Cardiac muscle cell (in vitro differentiated cells and primary cell): Measurements from ENCODE around the gene LAMA3. TPM values are rescaled to one million over a fixed set of nuclear protein-coding genes. Genes with fewer than 3 reads are reported as not detected.

Experiments used
- DNase-seq, 2 donors: peaks; one replicate each; pipeline versions ENCODE4 v3.0.0 to v3.0.0-alpha.2; 2010 to 2017; ENCODE audit warnings: low read depth in 1 of 2, low spot score in 1 of 2
- H3K27ac ChIP-seq: fragments of 200-600 bp; sonication (generic); 2 replicates; pipeline ENCODE4 v1.5.1; 2016
- H3K27me3 ChIP-seq: fragments of 200-600 bp; sonication (generic); 2 replicates; pipeline ENCODE4 v1.6.0; 2016; ENCODE audit warnings: control low read depth
- H3K36me3 ChIP-seq: fragments of 200-600 bp; sonication (generic); 2 replicates; pipeline ENCODE4 v1.5.1; 2016; ENCODE audit warnings: control low read depth
- H3K4me1 ChIP-seq: fragments of 200-600 bp; sonication (generic); 2 replicates; pipeline ENCODE4 v1.8.1; 2017; ENCODE audit warnings: low read depth, mild to moderate bottlenecking, mixed run types
- H3K4me3 ChIP-seq: fragments of 200-600 bp; sonication (generic); 2 replicates; pipeline ENCODE4 v1.5.1; 2016; ENCODE audit warnings: mild to moderate bottlenecking
- H3K9me3 ChIP-seq: fragments of 200-600 bp; sonication (generic); 2 replicates; pipeline ENCODE4 v1.5.1; 2017; ENCODE audit warnings: low read depth, mild to moderate bottlenecking, control low read depth
- polyA plus RNA-seq: library from polyadenylated mRNA; unstranded; fragments of >200 nt; fragmentation: Nextera tagmentation; extraction: Ambion mirVana; gene quantifications from 2 replicates; pipeline ENCODE4 v1.2.1, GENCODE V29; 2016
- total RNA-seq: library from RNA; depleted of rRNA; stranded (reverse); fragments of >200 nt; gene quantifications from 2 replicates; pipeline ENCODE4 v1.2.3, GENCODE V29; 2016
- TF ChIP-seq, protein P1 (sequence below): IDR thresholded peaks from 2 replicates; pipeline ENCODE4 v1.5.1; 2012; ENCODE audit warnings: low read depth, mild to moderate bottlenecking, low read length

LAMA3 gene
- total and polyA plus RNA-seq, 2 experiments from 2014 or later, result 0.18 TPM; not detected in 1

DNA sequence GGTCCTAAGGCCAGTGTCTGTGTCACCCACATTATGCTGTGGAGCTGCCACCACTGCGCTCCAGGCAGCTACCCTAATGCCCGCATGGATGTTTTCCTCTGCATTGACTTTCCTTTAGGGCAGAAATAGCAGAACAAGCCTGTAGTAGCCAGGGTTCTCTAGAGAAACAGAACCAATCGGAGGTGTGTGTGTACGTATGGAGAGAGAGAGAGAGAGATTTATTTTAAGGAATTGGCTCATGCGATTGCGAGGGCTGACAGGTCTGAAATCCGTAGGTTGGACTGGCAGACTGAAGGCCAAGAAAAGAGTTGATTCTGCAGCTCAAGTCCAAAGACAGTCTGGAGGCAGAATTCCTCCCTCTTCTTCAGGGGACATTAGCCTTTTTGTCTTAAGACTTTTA, 110.3 kb downstream of the LAMA3 start:
- no peaks in the 10 kb centered on the region for H3K36me3 ChIP-seq
- H3K4me3 ChIP-seq, result no peak overlapping the region
- H3K27ac ChIP-seq, result no peak overlapping the region
- H3K27me3 ChIP-seq, result no peaks in the 10 kb centered on the region
- no peaks in the 10 kb centered on the region for H3K4me1 ChIP-seq
- TF ChIP-seq, protein P1, sequence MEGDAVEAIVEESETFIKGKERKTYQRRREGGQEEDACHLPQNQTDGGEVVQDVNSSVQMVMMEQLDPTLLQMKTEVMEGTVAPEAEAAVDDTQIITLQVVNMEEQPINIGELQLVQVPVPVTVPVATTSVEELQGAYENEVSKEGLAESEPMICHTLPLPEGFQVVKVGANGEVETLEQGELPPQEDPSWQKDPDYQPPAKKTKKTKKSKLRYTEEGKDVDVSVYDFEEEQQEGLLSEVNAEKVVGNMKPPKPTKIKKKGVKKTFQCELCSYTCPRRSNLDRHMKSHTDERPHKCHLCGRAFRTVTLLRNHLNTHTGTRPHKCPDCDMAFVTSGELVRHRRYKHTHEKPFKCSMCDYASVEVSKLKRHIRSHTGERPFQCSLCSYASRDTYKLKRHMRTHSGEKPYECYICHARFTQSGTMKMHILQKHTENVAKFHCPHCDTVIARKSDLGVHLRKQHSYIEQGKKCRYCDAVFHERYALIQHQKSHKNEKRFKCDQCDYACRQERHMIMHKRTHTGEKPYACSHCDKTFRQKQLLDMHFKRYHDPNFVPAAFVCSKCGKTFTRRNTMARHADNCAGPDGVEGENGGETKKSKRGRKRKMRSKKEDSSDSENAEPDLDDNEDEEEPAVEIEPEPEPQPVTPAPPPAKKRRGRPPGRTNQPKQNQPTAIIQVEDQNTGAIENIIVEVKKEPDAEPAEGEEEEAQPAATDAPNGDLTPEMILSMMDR, result no peak
- H3K9me3 ChIP-seq, result no peaks in the 10 kb centered on the region
- DNase-seq, result no peak

DNA sequence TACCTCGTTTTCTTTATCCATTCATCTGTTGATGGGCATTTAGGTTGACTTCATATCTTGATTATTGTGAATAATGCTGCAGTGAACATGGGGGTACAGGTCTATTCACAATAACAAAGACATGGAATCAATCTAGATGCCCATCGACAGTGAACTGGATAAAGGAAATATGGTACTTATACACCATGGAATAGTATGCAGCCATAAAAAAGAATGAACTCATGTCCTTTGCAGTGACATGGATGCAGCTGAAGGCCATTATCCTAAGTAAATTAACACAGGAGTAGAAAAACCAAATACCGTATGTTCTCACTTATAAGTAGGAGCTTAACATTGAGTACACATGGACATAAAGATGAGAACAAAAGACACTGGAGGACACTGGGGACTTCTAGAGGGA, 111.6 kb downstream of the LAMA3 start:
- H3K36me3 ChIP-seq, result no peaks in the 10 kb centered on the region
- no peaks in the 10 kb centered on the region for H3K9me3 ChIP-seq
- no peaks in the 10 kb centered on the region for H3K27me3 ChIP-seq
- DNase-seq, result no peak
- TF ChIP-seq, protein P1, result no peak
- no peak overlapping the region for H3K4me3 ChIP-seq
- H3K27ac ChIP-seq, result no peak overlapping the region
- no peaks in the 10 kb centered on the region for H3K4me1 ChIP-seq

DNA sequence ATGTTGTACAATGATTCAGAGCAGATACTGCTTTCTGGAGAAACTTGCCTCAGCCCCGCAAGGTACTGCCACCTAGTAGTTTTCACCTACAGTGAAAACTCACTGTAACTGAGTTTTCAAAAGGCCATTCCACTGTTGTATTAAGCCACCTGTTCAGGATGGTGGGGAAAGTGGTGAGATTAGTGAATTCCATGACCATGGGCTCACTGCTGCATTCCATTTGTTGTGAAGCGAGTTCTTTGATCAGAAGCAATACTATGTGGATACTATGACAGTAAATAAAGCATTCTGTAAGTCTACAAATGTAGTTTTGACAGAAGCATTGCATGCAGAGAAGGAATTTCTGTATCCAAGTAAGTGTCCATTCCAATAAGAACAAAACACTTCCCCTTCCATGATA, 113.6 kb downstream of the LAMA3 start:
- Histone ChIP-seq H3K4me3 (no peak overlapping the region), H3K36me3 (no peaks in the 10 kb centered on the region), H3K9me3 (no peaks in the 10 kb centered on the region), H3K27ac (no peak overlapping the region), H3K4me1 (no peaks in the 10 kb centered on the region), H3K27me3 (no peaks in the 10 kb centered on the region)
- DNase-seq, result no peak
- TF ChIP-seq, protein P1, result no peak

DNA sequence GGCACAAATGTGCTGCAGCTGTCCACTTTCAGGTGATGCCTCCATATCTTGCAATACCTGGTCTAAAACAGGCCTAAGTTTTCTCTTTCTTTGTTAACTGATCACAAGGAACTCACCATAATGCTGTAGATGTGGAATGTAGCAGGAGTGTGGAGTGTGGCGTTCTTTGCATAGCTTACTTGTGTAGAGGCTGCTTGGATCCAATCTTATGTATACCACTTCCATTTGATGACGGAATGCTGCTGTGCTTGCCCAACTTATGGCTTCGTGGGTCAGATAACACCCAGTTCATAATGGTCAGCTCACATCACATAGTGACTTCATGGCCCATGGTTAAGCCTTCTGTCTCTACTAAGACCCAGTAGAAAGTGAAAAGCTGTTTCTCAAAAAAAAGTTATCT, 114.5 kb downstream of the LAMA3 start:
- H3K36me3 ChIP-seq, result no peaks in the 10 kb centered on the region
- no peak overlapping the region for H3K4me3 ChIP-seq
- no peaks in the 10 kb centered on the region for H3K27me3 ChIP-seq
- no peaks in the 10 kb centered on the region for H3K4me1 ChIP-seq
- H3K9me3 ChIP-seq, result no peaks in the 10 kb centered on the region
- no peak overlapping the region for H3K27ac ChIP-seq
- TF ChIP-seq, protein P1, result no peak
- no peak for DNase-seq

DNA sequence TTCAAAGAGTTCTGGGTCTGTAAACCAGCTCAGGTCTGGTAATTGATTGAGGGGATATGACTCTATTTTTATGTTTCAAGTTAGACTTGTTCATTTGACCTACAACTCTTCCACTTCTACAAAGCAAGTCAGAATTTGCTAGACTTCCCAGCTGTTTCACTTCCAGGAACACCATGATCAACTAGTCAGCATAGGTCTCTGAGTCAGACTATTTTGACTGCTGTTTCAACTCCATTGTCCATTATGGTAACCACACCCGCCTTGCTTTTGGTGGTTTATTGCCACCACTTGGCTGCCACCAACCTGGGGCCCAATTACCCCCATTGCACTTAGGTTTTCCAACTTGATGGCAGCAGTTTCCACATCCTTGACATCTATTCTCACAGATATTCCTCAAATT, 116.6 kb downstream of the LAMA3 start:
- H3K27me3 ChIP-seq, result no peaks in the 10 kb centered on the region
- H3K27ac ChIP-seq, result no peak overlapping the region
- peak in 1 of 2 donors; percentile 30 for DNase-seq
- H3K4me3 ChIP-seq, result no peak overlapping the region
- no peaks in the 10 kb centered on the region for H3K4me1 ChIP-seq
- H3K36me3 ChIP-seq, result no peaks in the 10 kb centered on the region
- no peaks in the 10 kb centered on the region for H3K9me3 ChIP-seq
- TF ChIP-seq, protein P1, result no peak

DNA sequence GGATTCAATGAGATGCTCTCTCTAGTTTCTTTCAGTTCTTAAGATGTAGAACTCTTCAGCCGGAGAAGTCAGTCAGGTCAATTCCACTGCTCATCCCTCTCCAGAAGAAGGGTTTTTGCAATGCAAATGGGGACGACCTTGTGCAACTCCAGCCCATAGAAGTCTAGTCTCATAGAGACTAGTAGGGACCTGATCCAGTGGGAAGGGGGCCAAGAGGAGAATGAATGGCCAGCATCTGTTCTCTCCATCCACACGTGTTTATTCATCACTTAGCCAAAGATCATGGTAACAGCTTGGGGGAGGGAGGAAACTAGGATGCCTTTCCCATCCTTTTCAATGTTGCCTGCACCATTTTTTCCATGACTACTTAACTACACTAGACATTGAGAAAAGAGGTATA, 120.2 kb downstream of the LAMA3 start:
- Histone ChIP-seq H3K4me1 (no peaks in the 10 kb centered on the region), H3K9me3 (no peaks in the 10 kb centered on the region), H3K27me3 (no peaks in the 10 kb centered on the region), H3K27ac (no peak overlapping the region), H3K4me3 (no peak overlapping the region), H3K36me3 (no peaks in the 10 kb centered on the region)
- TF ChIP-seq, protein P1, result no peak
- no peak for DNase-seq
